ENCODE results near the gene UBTF. TPM values are rescaled to one million over a fixed set of nuclear protein-coding genes. Genes with fewer than 3 reads are reported as not detected.

Gene UBTF
- total and polyA plus RNA-seq, 9 of the 15 experiments (the other 6 are each of a cell fraction or from before 2014, with no cell fraction given), result 1.2 to 113 (median 83.6) TPM

- in situ Hi-C loops (cut with MboI), result no loop called here
Measured at GRCh38 chr17:44253006-44253405, 33.5 kb upstream of the UBTF start.

GRCh38 chr17:44251062-44251461, 31.6 kb upstream of the UBTF start:
- H2AFZ ChIP-seq (ENCODE audit: low read depth, low read length), result no peak overlapping the region
- H3K27me3 ChIP-seq (ENCODE audit: control insufficient read depth in 2 of 2, insufficient read depth in 2 of 2, low read length in 2 of 2), result peaks cover 11 to 27% of the 10 kb centered on the region in 2 experiments; a peak in 4 of 5 replicates
- H4K20me1 ChIP-seq (replicated peaks; ENCODE audit: control insufficient read depth, insufficient read depth, low read length), result peaks cover 4% of the 10 kb centered on the region; the same call in 1 of the 2 replicates
- H3K79me2 ChIP-seq (ENCODE audit: control insufficient read depth, insufficient read depth, low read length), result no peaks in the 10 kb centered on the region
- BruUV-seq (replicated peaks), result no TSS peak
- in situ Hi-C loops (cut with MboI) (no loop called here), intact Hi-C loops (cut with micrococcal nuclease) (no loop called here)
- H3K4me3 ChIP-seq, result no peak overlapping the region
- no peak overlapping the region for H3K9ac ChIP-seq (ENCODE audit: insufficient read depth in 1 of 2, low read depth in 2 of 2, low read length in 2 of 2)
- POLR2A ChIA-PET, result no interaction called here
- peaks cover 16 to 39% of the 10 kb centered on the region in 2 experiments; a peak in 4 of 5 replicates for H3K4me1 ChIP-seq (replicated peaks in 1 of 2; ENCODE audit: control insufficient read depth in 2 of 2, insufficient read depth in 2 of 2, low read length in 2 of 2)
- no peak overlapping the region for H3K4me2 ChIP-seq (ENCODE audit: insufficient read depth, low read length)
- no peak for DNase-seq (ENCODE audit: extremely low read depth in 1 of 4, low spot score in 3 of 4)
- FAIRE-seq, result no peak
- no peaks in the 10 kb centered on the region for H3K9me3 ChIP-seq (replicated peaks; ENCODE audit: control insufficient read depth, insufficient read depth, low read depth, low read length)
- H3K27ac ChIP-seq (ENCODE audit: extremely low read depth, low read depth, low read length), result no peak overlapping the region
- H3K36me3 ChIP-seq (ENCODE audit: control insufficient read depth, insufficient read depth, low read length), result no peaks in the 10 kb centered on the region
- CTCF ChIA-PET (ENCODE audit: low intra/inter-chr PET ratio), result no interaction called here
- TF ChIP-seq ZNF76 (CRISPR knock-in tag; IDR thresholded peaks at IDR 0.05; ENCODE audit: borderline replicate concordance), result no peak
- 0 out of 2 replicates have a peak, but pooled peaks have one; percentile 26 for TF ChIP-seq RERE (CRISPR knock-in tag; IDR thresholded peaks at IDR 0.05; ENCODE audit: borderline replicate concordance)
- no peak for TF ChIP-seq CGGBP1 (CRISPR knock-in tag; IDR thresholded peaks at IDR 0.05)
- WGBS (ENCODE audit: insufficient coverage, low coverage, missing lambda C conversion rate), result 75% methylated on average over 17 of the region's 17 CpGs
- no peaks in the 10 kb centered on the region for H3K9me1 ChIP-seq (ENCODE audit: control insufficient read depth, insufficient read depth, low read length)
- no peak for ATAC-seq

More at GRCh38 chr17:44253006-44253405, 33.5 kb upstream of the UBTF start:
- TF ChIP-seq PCBP1 (IDR thresholded peaks at IDR 0.05; ENCODE audit: low read depth, low read length, poor library complexity, severe bottlenecking) (no peak), ESRRA (IDR thresholded peaks at IDR 0.05; ENCODE audit: borderline replicate concordance, low read depth) (no peak), CBX1 (IDR thresholded peaks at IDR 0.05; ENCODE audit: low read depth) (no peak), BMI1 (IDR thresholded peaks at IDR 0.05; ENCODE audit: low read length) (no peak), FUS (optimal IDR thresholded peaks at IDR 0.05; ENCODE audit: low read depth, low read length) (no peak), ZFPM2 (CRISPR knock-in tag; IDR thresholded peaks at IDR 0.05) (no peak), TEAD2 (tag; IDR thresholded peaks at IDR 0.05) (no peak), PHF21A (IDR thresholded peaks at IDR 0.05; ENCODE audit: borderline replicate concordance, low read depth) (no peak)
- WGBS (ENCODE audit: insufficient coverage, low coverage, missing lambda C conversion rate), result 39% methylated on average over 10 of the region's 14 CpGs
- peaks cover under 1 to 27% of the 10 kb centered on the region in 2 experiments; a peak in 3 of 5 replicates for H3K4me1 ChIP-seq (replicated peaks in 1 of 2; ENCODE audit: control insufficient read depth in 2 of 2, insufficient read depth in 2 of 2, low read length in 2 of 2)
- ChIA-PET CTCF (ENCODE audit: low intra/inter-chr PET ratio) (no interaction called here), POLR2A (no interaction called here)
- peaks cover 13 to 27% of the 10 kb centered on the region in 2 experiments; a peak in 4 of 5 replicates for H3K27me3 ChIP-seq (ENCODE audit: control insufficient read depth in 2 of 2, insufficient read depth in 2 of 2, low read length in 2 of 2)
- intact Hi-C loops (cut with micrococcal nuclease), result no loop called here
- H3K9me1 ChIP-seq (ENCODE audit: control insufficient read depth, insufficient read depth, low read length), result no peaks in the 10 kb centered on the region
- no peak overlapping the region for H3K4me2 ChIP-seq (ENCODE audit: insufficient read depth, low read length)
- no peak overlapping the region; a peak in 1 of 4 replicates for H3K9ac ChIP-seq (ENCODE audit: insufficient read depth in 1 of 2, low read depth in 2 of 2, low read length in 2 of 2)
- no peaks in the 10 kb centered on the region for H3K9me3 ChIP-seq (replicated peaks; ENCODE audit: control insufficient read depth, insufficient read depth, low read depth, low read length)
- H3K4me3 ChIP-seq, result no peak overlapping the region
- H3K79me2 ChIP-seq (ENCODE audit: control insufficient read depth, insufficient read depth, low read length), result no peaks in the 10 kb centered on the region
- H3K36me3 ChIP-seq (ENCODE audit: control insufficient read depth, insufficient read depth, low read length), result no peaks in the 10 kb centered on the region
- no peak for FAIRE-seq
- H4K20me1 ChIP-seq (replicated peaks; ENCODE audit: control insufficient read depth, insufficient read depth, low read length), result peaks cover 9% of the 10 kb centered on the region; the same call in 1 of the 2 replicates
- no peak overlapping the region for H2AFZ ChIP-seq (ENCODE audit: low read depth, low read length)
- BruUV-seq (replicated peaks), result no TSS peak
- H3K27ac ChIP-seq (ENCODE audit: extremely low read depth, low read depth, low read length), result no peak overlapping the region
- no peak for ATAC-seq
- DNase-seq (ENCODE audit: extremely low read depth in 1 of 4, low spot score in 3 of 4), result no peak

Measured in K562 (cell line).